B cell (primary cell): Measurements from ENCODE around the gene CHST11. TPM values are rescaled to one million over a fixed set of nuclear protein-coding genes. Genes with fewer than 3 reads are reported as not detected.

Experiments used
- ATAC-seq: fragments of 200-7000 bp; cut with Tn5 transposase; one replicate; pipeline ENCODE4 v1.10.0; 2021; ENCODE audit warnings: low read depth, mild to moderate bottlenecking, moderate number of reproducible peaks, moderate library complexity
- CTCF ChIA-PET: fragments of 350-600 bp; sonication (Branson Sonifier 250); formaldehyde crosslinking; loops from one replicate; lab custom pipeline; 2021; ENCODE audit warnings: antibody characterized with exemption, inconsistent platforms; lab: Charles Lee
- POLR2A ChIA-PET: fragments of 350-600 bp; sonication (Branson Sonifier 250); formaldehyde crosslinking; loops from one replicate; lab custom pipeline; 2021; ENCODE audit warnings: antibody characterized with exemption; lab: Charles Lee
- DNase-seq: peaks from one replicate; pipeline ENCODE4 v3.0.0; 2013
- H2AFZ ChIP-seq: 2 replicates; pipeline ENCODE4 v1.6.1; 2012; ENCODE audit warnings: mild to moderate bottlenecking, low read depth, low read length; ENCODE audit not compliant: insufficient read depth, poor library complexity, severe bottlenecking
- H3K27ac ChIP-seq, 2 donors: 1 replicate in 1 of 2; 2 replicates in 1 of 2; pipeline ENCODE4 v1.5.1; 2012 to 2013; ENCODE audit warnings: low read length in 2 of 2, mild to moderate bottlenecking in 2 of 2, moderate library complexity in 1 of 2
- H3K27me3 ChIP-seq, 4 experiments: fragments of 200-600 bp in 1 of 4; sonication (generic) in 1 of 4; replicated peaks in 1 of 4; 1 replicate in 2 of 4; 2 replicates in 2 of 4; pipeline versions ENCODE4 v1.6.1 to v1.7.0; 2013 to 2016; ENCODE audit warnings: low read length in 3 of 4, mild to moderate bottlenecking in 2 of 4, mixed read lengths in 1 of 4, moderate library complexity in 1 of 4; ENCODE audit not compliant: insufficient read depth in 4 of 4, control insufficient read depth in 3 of 4; ENCODE audit errors: control extremely low read depth in 1 of 4
- H3K36me3 ChIP-seq, 2 experiments: replicated peaks in 1 of 2; 1 replicate in 1 of 2; 2 replicates in 1 of 2; pipeline versions ENCODE4 v1.6.1 to v1.7.1; 2013; ENCODE audit warnings: low read length in 1 of 2; ENCODE audit not compliant: insufficient read depth in 2 of 2, control insufficient read depth in 1 of 2; ENCODE audit errors: control extremely low read depth in 1 of 2, extremely low read depth in 1 of 2
- H3K4me1 ChIP-seq, 2 donors: fragments of 200-600 bp in 1 of 2; sonication (generic) in 1 of 2; 1 replicate in 1 of 2; 2 replicates in 1 of 2; pipeline versions ENCODE4 v1.5.1 to v1.6.1; 2013 to 2017; ENCODE audit warnings: low read length in 2 of 2; ENCODE audit not compliant: control insufficient read depth in 2 of 2, insufficient read depth in 2 of 2
- H3K4me2 ChIP-seq: replicated peaks from 2 replicates; pipeline ENCODE3; 2012; ENCODE audit warnings: mild to moderate bottlenecking, low read depth, low read length; ENCODE audit not compliant: poor library complexity, severe bottlenecking
- H3K4me3 ChIP-seq, 5 experiments: fragments of 200-600 bp in 1 of 5; sonication (generic) in 1 of 5; 1 replicate in 3 of 5; 2 replicates in 2 of 5; pipeline versions ENCODE4 v1.5.1 to v1.7.0; 2011 to 2016; ENCODE audit warnings: low read length in 4 of 5, mild to moderate bottlenecking in 4 of 5, low read depth in 2 of 5, control low read depth in 1 of 5, moderate library complexity in 1 of 5; ENCODE audit not compliant: insufficient read depth in 1 of 5; ENCODE audit errors: control extremely low read depth in 1 of 5, extremely low read depth in 1 of 5
- H3K79me2 ChIP-seq: fragments of 200-600 bp; sonication (generic); one replicate; pipeline ENCODE4 v1.6.0; 2016; ENCODE audit warnings: low read length; ENCODE audit not compliant: control insufficient read depth, insufficient read depth
- H3K9ac ChIP-seq: fragments of 200-600 bp; sonication (generic); 2 replicates; pipeline ENCODE4 v1.6.1; 2017; ENCODE audit warnings: mild to moderate bottlenecking, low read length, moderate library complexity
- H3K9me3 ChIP-seq, 3 donors: one replicate each; pipeline versions ENCODE4 v1.6.1 to v1.7.1; 2013; ENCODE audit warnings: low read length in 2 of 3; ENCODE audit not compliant: control insufficient read depth in 2 of 3, insufficient read depth in 1 of 3; ENCODE audit errors: control extremely low read depth in 1 of 3
- H4K20me1 ChIP-seq: 2 replicates; pipeline ENCODE4 v1.6.0; 2012; ENCODE audit warnings: mild to moderate bottlenecking, low read length; ENCODE audit not compliant: insufficient read depth, control insufficient read depth, poor library complexity, severe bottlenecking
- H3K27ac Mint-ChIP-seq: one replicate; pipeline ENCODE4 v1.8.0; 2021; ENCODE audit warnings: mixed read lengths
- H3K27me3 Mint-ChIP-seq: one replicate; pipeline ENCODE4 v1.8.0; 2021; ENCODE audit warnings: mixed read lengths
- H3K4me1 Mint-ChIP-seq: one replicate; pipeline ENCODE4 v1.8.0; 2021; ENCODE audit warnings: mixed read lengths
- H3K4me3 Mint-ChIP-seq: one replicate; pipeline ENCODE4 v1.8.0; 2021; ENCODE audit warnings: mixed read lengths
- H3K9me3 Mint-ChIP-seq: one replicate; pipeline ENCODE4 v1.8.0; 2022; ENCODE audit warnings: mixed read lengths; ENCODE audit not compliant: insufficient read depth
- EZH2 ChIP-seq: IDR thresholded peaks from 2 replicates; pipeline ENCODE4 v1.6.1; 2012; ENCODE audit warnings: borderline replicate concordance, low read depth, mild to moderate bottlenecking, moderate library complexity, low read length; ENCODE audit not compliant: insufficient read depth, poor library complexity, severe bottlenecking
- WGBS: methylation state at CpG from one replicate; pipeline ENCODE4 v1.1.5; 2013; ENCODE audit warnings: missing lambda C conversion rate; ENCODE audit not compliant: insufficient coverage; 5-methylcytosine and 5-hydroxymethylcytosine counted together
- intact Hi-C: fragments of 100-400 bp; cut with micrococcal nuclease; formaldehyde crosslinking; loops from one replicate; pipeline ENCODE4 v1.10.0; 2022
- polyA plus RNA-seq: library from polyadenylated mRNA; depleted of rRNA; stranded (reverse); fragments of >200 nt; gene quantifications from 2 replicates; pipeline ENCODE4 v1.2.3, GENCODE V29; 2012
- total RNA-seq, 2 donors: library from RNA; stranded (reverse); fragments of 120-200 nt in 1 of 2; gene quantifications; 1 replicate in 1 of 2; 2 replicates in 1 of 2; pipeline versions ENCODE4 v1.2.3 to v1.2.4, GENCODE V29; 2013 to 2022
- TF ChIP-seq, protein P1 (sequence below): fragments of 200-600 bp; IDR thresholded peaks from one replicate; pipeline ENCODE4 v1.8.0; 2022; ENCODE audit warnings: antibody characterized with exemption, mild to moderate bottlenecking

The CHST11 gene
- total and polyA plus RNA-seq, 2 donors (not counting 1 experiment from before 2014, with no cell fraction given), result 46.3 to 152 TPM

DNA sequence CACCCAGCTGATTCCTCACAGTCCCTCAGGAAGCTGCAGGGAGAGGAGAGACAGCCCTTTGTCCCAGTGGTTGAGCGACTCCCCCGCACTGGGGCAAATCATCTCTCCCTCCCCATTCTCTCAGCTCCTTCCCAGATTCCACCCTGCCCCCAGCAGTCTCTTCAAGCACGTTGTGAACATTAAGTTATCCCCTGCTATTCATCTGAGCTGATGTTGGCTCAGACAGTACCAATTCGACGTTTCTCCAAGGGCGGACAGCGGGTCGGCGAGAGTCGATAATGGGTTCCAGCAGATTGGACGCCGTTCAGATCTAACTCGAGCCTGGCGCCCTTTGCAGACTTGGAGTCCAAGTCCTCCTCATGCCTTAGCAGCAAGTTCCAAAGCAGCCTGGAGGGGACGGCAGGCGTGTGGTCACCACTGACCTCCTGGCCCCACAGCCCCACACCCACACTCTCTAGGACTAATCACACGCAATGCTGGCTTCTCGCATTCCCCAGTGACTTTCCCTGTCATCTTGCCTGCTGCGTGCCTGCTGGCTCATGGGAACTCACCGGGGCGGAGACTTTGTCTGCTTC is 245.9 kb downstream of the CHST11 start:
- Mint-ChIP-seq H3K27me3 (no peaks in the 10 kb centered on the region), H3K9me3 (no peaks in the 10 kb centered on the region), H3K4me3 (no peak overlapping the region), H3K4me1 (peaks cover 22% of the 10 kb centered on the region), H3K27ac (no peak overlapping the region)
- peaks cover 7 to 8% of the 10 kb centered on the region in 2 donors for H3K4me1 ChIP-seq
- H3K27me3 ChIP-seq, result no peaks in the 10 kb centered on the region
- ChIA-PET POLR2A (no interaction called here), CTCF (no interaction called here)
- H3K79me2 ChIP-seq, result peaks cover 89% of the 10 kb centered on the region
- H3K4me3 ChIP-seq, result no peak overlapping the region
- intact Hi-C loops, result no loop called here
- H3K9me3 ChIP-seq, result no peaks in the 10 kb centered on the region
- TF ChIP-seq EZH2, result no peak
- TF ChIP-seq, protein P1, sequence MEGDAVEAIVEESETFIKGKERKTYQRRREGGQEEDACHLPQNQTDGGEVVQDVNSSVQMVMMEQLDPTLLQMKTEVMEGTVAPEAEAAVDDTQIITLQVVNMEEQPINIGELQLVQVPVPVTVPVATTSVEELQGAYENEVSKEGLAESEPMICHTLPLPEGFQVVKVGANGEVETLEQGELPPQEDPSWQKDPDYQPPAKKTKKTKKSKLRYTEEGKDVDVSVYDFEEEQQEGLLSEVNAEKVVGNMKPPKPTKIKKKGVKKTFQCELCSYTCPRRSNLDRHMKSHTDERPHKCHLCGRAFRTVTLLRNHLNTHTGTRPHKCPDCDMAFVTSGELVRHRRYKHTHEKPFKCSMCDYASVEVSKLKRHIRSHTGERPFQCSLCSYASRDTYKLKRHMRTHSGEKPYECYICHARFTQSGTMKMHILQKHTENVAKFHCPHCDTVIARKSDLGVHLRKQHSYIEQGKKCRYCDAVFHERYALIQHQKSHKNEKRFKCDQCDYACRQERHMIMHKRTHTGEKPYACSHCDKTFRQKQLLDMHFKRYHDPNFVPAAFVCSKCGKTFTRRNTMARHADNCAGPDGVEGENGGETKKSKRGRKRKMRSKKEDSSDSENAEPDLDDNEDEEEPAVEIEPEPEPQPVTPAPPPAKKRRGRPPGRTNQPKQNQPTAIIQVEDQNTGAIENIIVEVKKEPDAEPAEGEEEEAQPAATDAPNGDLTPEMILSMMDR, result no peak
- no peak overlapping the region for H3K4me2 ChIP-seq
- H3K27ac ChIP-seq, result no peak overlapping the region
- peaks cover 2 to 12% of the 10 kb centered on the region in 2 experiments for H3K36me3 ChIP-seq
- H4K20me1 ChIP-seq, result peaks cover 69% of the 10 kb centered on the region
- WGBS, result 97% methylated on average over 21 of the region's 21 CpGs
- ATAC-seq (no peak), DNase-seq (no peak)
- H3K9ac ChIP-seq, result no peak overlapping the region
- no peak overlapping the region for H2AFZ ChIP-seq

DNA sequence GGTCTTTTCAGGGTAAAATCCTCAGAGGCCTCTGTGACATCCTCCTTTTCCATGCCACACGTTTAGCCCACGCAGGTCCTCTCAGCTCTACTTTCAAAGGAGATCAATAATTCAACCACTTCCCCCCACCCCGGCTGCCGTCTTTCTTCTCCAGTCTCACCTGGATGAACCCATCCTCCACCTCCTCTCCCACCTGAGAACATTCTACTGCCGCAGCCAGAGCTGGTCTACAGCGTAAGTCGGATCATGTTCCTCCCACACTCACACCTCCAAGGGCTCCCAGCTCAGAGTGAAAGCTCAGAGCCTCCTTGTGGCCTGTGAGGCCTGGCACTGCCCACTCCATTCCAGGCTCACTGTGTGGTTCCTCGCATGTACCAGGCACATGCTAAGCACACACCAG is 246.6 kb downstream of the CHST11 start:
- Histone ChIP-seq H3K4me2 (no peak overlapping the region), H3K4me1 (peaks cover 7 to 8% of the 10 kb centered on the region in 2 donors), H3K27me3 (no peaks in the 10 kb centered on the region), H3K4me3 (no peak overlapping the region), H4K20me1 (peaks cover 69% of the 10 kb centered on the region), H3K27ac (no peak overlapping the region), H3K79me2 (peaks cover 88% of the 10 kb centered on the region), H2AFZ (no peak overlapping the region), H3K9me3 (no peaks in the 10 kb centered on the region), H3K36me3 (peaks cover 2 to 12% of the 10 kb centered on the region in 2 experiments), H3K9ac (no peak overlapping the region)
- H3K9me3 Mint-ChIP-seq, result no peaks in the 10 kb centered on the region
- WGBS, result over 99% methylated on average over 8 of the region's 8 CpGs
- no peaks in the 10 kb centered on the region for H3K27me3 Mint-ChIP-seq
- TF ChIP-seq EZH2, result no peak
- ChIA-PET POLR2A (interaction anchor here (0.6 kb wide), 1 partner anchor 323 kb away, joined by 6 read pairs; no protein-coding TSS in a partner anchor), CTCF (no interaction called here)
- intact Hi-C loops, result no loop called here
- no peak overlapping the region for H3K4me3 Mint-ChIP-seq
- H3K4me1 Mint-ChIP-seq, result peaks cover 15% of the 10 kb centered on the region
- DNase-seq, result no peak
- no peak for ATAC-seq
- H3K27ac Mint-ChIP-seq, result no peak overlapping the region
